ENCODE measurements around the gene UNC50.

DNA sequence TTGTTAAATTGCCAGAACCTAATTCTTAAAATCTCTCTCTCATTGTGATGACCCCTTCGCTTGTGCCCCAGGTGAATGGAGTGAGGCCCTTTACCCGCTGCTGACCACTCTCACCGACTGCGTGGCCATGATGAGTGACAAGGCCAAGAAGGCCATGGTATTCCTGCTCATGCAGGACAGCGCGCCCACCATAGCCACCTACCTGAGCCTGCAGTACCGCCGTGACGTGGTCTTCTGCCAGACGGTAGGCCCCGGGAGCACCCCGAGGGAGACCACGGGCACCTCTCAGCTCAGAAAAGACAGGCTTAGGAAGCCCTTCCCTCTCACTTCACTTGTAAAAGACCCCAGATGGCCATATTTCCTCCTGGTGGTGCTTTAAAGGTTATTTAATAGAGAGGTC lies 45.0 kb upstream of the UNC50 start:
- TF ChIP-seq, protein P1, sequence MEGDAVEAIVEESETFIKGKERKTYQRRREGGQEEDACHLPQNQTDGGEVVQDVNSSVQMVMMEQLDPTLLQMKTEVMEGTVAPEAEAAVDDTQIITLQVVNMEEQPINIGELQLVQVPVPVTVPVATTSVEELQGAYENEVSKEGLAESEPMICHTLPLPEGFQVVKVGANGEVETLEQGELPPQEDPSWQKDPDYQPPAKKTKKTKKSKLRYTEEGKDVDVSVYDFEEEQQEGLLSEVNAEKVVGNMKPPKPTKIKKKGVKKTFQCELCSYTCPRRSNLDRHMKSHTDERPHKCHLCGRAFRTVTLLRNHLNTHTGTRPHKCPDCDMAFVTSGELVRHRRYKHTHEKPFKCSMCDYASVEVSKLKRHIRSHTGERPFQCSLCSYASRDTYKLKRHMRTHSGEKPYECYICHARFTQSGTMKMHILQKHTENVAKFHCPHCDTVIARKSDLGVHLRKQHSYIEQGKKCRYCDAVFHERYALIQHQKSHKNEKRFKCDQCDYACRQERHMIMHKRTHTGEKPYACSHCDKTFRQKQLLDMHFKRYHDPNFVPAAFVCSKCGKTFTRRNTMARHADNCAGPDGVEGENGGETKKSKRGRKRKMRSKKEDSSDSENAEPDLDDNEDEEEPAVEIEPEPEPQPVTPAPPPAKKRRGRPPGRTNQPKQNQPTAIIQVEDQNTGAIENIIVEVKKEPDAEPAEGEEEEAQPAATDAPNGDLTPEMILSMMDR (IDR thresholded peaks at IDR 0.05), result no peak
- no peak for TF ChIP-seq POLR2AphosphoS5 (IDR thresholded peaks at IDR 0.05)
- TF ChIP-seq POLR2A (IDR thresholded peaks at IDR 0.05), result no peak

Measured in stomach (tissue), 4 donors.